OCI-LY1 (cell line): ENCODE measurements around the gene WDR20.
A peak's percentile ranks its signal among the peaks of the same experiment; 100 is the strongest.

ENCODE experiments used
- H2AFZ ChIP-seq: fragments of 200-600 bp; sonication (generic), shearing (Covaris generic); 2 replicates; pipeline ENCODE4 v1.6.0; 2014; ENCODE audit warnings: antibody characterized with exemption, mild to moderate bottlenecking, low read length
- H3F3A ChIP-seq: fragments of 200-600 bp; sonication (generic), shearing (Covaris generic); 2 replicates; pipeline ENCODE4 v1.6.0; 2014; ENCODE audit warnings: mild to moderate bottlenecking, antibody characterized with exemption, low read length, moderate library complexity; ENCODE audit not compliant: insufficient read depth
- H3K27ac ChIP-seq: fragments of 200-600 bp; sonication (generic); 2 replicates; pipeline ENCODE4 v1.5.1; 2014; ENCODE audit warnings: low read length, mixed run types, mild to moderate bottlenecking, low read depth; ENCODE audit not compliant: poor library complexity, severe bottlenecking
- H3K27me3 ChIP-seq: fragments of 200-600 bp; sonication (generic); 2 replicates; pipeline ENCODE4 v1.6.0; 2014; ENCODE audit warnings: antibody characterized with exemption, mild to moderate bottlenecking, low read length, moderate library complexity; ENCODE audit not compliant: insufficient read depth
- H3K36me3 ChIP-seq: fragments of 200-600 bp; sonication (generic); 2 replicates; pipeline ENCODE4 v1.6.1; 2014; ENCODE audit warnings: mild to moderate bottlenecking, antibody characterized with exemption, low read length, moderate library complexity, mixed read lengths; ENCODE audit not compliant: insufficient read depth
- H3K4me1 ChIP-seq: fragments of 200-600 bp; sonication (generic); 2 replicates; pipeline ENCODE4 v1.5.1; 2014; ENCODE audit warnings: mild to moderate bottlenecking, low read length, moderate library complexity; ENCODE audit not compliant: insufficient read depth, severe bottlenecking
- H3K4me2 ChIP-seq: fragments of 200-600 bp; sonication (generic), shearing (Covaris generic); 2 replicates; pipeline ENCODE4 v1.6.1; 2014; ENCODE audit warnings: low read length
- H3K4me3 ChIP-seq: fragments of 200-600 bp; sonication (generic); 2 replicates; pipeline ENCODE4 v1.5.1; 2014; ENCODE audit warnings: low read length, low read depth, mild to moderate bottlenecking, mixed read lengths; ENCODE audit not compliant: poor library complexity, severe bottlenecking
- H3K79me2 ChIP-seq: fragments of 200-600 bp; shearing (Covaris generic); 2 replicates; pipeline ENCODE4 v1.6.1; 2016; ENCODE audit warnings: mixed run types, low read length, mixed read lengths; ENCODE audit not compliant: insufficient read depth
- H3K9ac ChIP-seq: fragments of 200-600 bp; sonication (generic), shearing (Covaris generic); 2 replicates; pipeline ENCODE4 v1.6.1; 2014; ENCODE audit warnings: mild to moderate bottlenecking, low read length, mixed read lengths
- H3K9me2 ChIP-seq: fragments of 200-600 bp; sonication (generic), shearing (Covaris generic); 2 replicates; pipeline ENCODE4 v1.6.1; 2014; ENCODE audit warnings: low read depth, mild to moderate bottlenecking, low read length, mixed read lengths
- H3K9me3 ChIP-seq: fragments of 200-600 bp; shearing (Covaris generic); 2 replicates; pipeline ENCODE4 v1.6.1; 2014; ENCODE audit warnings: low read length, mixed read lengths
- H4K20me1 ChIP-seq: fragments of 200-600 bp; sonication (generic), shearing (Covaris generic); 2 replicates; pipeline ENCODE4 v1.6.0; 2016; ENCODE audit warnings: mild to moderate bottlenecking, low read length; ENCODE audit not compliant: insufficient read depth
- CTCF ChIP-seq: fragments of 200-600 bp; sonication (generic), shearing (Covaris generic); IDR thresholded peaks from 2 replicates; pipeline ENCODE4 v1.5.1; 2017; ENCODE audit warnings: mild to moderate bottlenecking, antibody characterized with exemption, low read length, moderate library complexity, mixed read lengths
- EZH2 ChIP-seq: fragments of 200-600 bp; sonication (generic), shearing (Covaris generic); IDR thresholded peaks from 2 replicates; pipeline ENCODE4 v1.8.0; 2017; ENCODE audit warnings: borderline replicate concordance, mixed run types, mild to moderate bottlenecking, antibody characterized with exemption, low read length, moderate library complexity, mixed read lengths

WDR20 gene

GRCh38 chr14:102212356-102212755 is 72.7 kb downstream of the WDR20 start:
- H3K79me2 ChIP-seq: no peaks in the 10 kb centered on the region
- H4K20me1 ChIP-seq: no peaks in the 10 kb centered on the region

GRCh38 chr14:102212845-102213244 is 73.1 kb downstream of the WDR20 start:
- TF ChIP-seq CTCF (no peak), EZH2 (no peak)
- no peaks in the 10 kb centered on the region for H4K20me1 ChIP-seq
- no peaks in the 10 kb centered on the region for H3K79me2 ChIP-seq

More at GRCh38 chr14:102212356-102212755, 72.7 kb downstream of the WDR20 start:
- H3K4me3 ChIP-seq: no peak overlapping the region
- no peaks in the 10 kb centered on the region for H3K27me3 ChIP-seq
- no peaks in the 10 kb centered on the region for H3F3A ChIP-seq
- H3K4me1 ChIP-seq: peaks cover 21% of the 10 kb centered on the region
- H3K9ac ChIP-seq: no peak overlapping the region
- no peak overlapping the region for H2AFZ ChIP-seq
- no peaks in the 10 kb centered on the region for H3K9me3 ChIP-seq
- H3K36me3 ChIP-seq: peaks cover 23% of the 10 kb centered on the region
- no peak overlapping the region for H3K4me2 ChIP-seq
- TF ChIP-seq EZH2 (no peak), CTCF (no peak)
- no peak overlapping the region for H3K27ac ChIP-seq
- H3K9me2 ChIP-seq: no peaks in the 10 kb centered on the region

GRCh38 chr14:102213470-102213869 is 73.8 kb downstream of the WDR20 start:
- no peaks in the 10 kb centered on the region for H3K9me3 ChIP-seq
- no peaks in the 10 kb centered on the region for H3F3A ChIP-seq
- no peak overlapping the region for H2AFZ ChIP-seq
- peaks cover 28% of the 10 kb centered on the region for H3K4me1 ChIP-seq
- H3K79me2 ChIP-seq: no peaks in the 10 kb centered on the region
- no peaks in the 10 kb centered on the region for H4K20me1 ChIP-seq
- H3K4me2 ChIP-seq: no peak overlapping the region
- H3K9ac ChIP-seq: no peak overlapping the region
- no peaks in the 10 kb centered on the region for H3K27me3 ChIP-seq
- TF ChIP-seq CTCF (no peak), EZH2 (no peak)
- H3K4me3 ChIP-seq: no peak overlapping the region
- H3K36me3 ChIP-seq: peaks cover 16% of the 10 kb centered on the region
- H3K27ac ChIP-seq: peak overlapping the region; percentile 28
- no peaks in the 10 kb centered on the region for H3K9me2 ChIP-seq

More at GRCh38 chr14:102212845-102213244, 73.1 kb downstream of the WDR20 start:
- Histone ChIP-seq H3K9me3 (no peaks in the 10 kb centered on the region), H3K9ac (no peak overlapping the region), H3K4me1 (peaks cover 22% of the 10 kb centered on the region), H3K27me3 (no peaks in the 10 kb centered on the region), H2AFZ (no peak overlapping the region), H3F3A (no peaks in the 10 kb centered on the region), H3K9me2 (no peaks in the 10 kb centered on the region), H3K27ac (peak overlapping the region; percentile 28), H3K4me2 (no peak overlapping the region), H3K4me3 (no peak overlapping the region), H3K36me3 (peaks cover 22% of the 10 kb centered on the region)
